Astrocyte of the spinal cord (primary cell): ENCODE results near the gene LRRC26.

ENCODE experiments used
- DNase-seq: peaks from one replicate; pipeline ENCODE4 v3.0.0; 2011; ENCODE audit warnings: low read depth, low spot score
- H3K4me3 ChIP-seq: 2 replicates; pipeline ENCODE4 v1.5.1; 2011; ENCODE audit warnings: low read depth, mild to moderate bottlenecking, low read length, moderate library complexity
- in situ Hi-C: cut with HindIII; loops from 2 replicates; pipeline ENCODE4 v1.10.0; 2017; ENCODE audit warnings: low sequenced_read_pairs
- TF ChIP-seq, protein P1 (sequence below): IDR thresholded peaks from 2 replicates; pipeline ENCODE4 v1.5.1; 2012; ENCODE audit warnings: low read depth, mild to moderate bottlenecking, low read length, inconsistent platforms

Gene LRRC26

DNA sequence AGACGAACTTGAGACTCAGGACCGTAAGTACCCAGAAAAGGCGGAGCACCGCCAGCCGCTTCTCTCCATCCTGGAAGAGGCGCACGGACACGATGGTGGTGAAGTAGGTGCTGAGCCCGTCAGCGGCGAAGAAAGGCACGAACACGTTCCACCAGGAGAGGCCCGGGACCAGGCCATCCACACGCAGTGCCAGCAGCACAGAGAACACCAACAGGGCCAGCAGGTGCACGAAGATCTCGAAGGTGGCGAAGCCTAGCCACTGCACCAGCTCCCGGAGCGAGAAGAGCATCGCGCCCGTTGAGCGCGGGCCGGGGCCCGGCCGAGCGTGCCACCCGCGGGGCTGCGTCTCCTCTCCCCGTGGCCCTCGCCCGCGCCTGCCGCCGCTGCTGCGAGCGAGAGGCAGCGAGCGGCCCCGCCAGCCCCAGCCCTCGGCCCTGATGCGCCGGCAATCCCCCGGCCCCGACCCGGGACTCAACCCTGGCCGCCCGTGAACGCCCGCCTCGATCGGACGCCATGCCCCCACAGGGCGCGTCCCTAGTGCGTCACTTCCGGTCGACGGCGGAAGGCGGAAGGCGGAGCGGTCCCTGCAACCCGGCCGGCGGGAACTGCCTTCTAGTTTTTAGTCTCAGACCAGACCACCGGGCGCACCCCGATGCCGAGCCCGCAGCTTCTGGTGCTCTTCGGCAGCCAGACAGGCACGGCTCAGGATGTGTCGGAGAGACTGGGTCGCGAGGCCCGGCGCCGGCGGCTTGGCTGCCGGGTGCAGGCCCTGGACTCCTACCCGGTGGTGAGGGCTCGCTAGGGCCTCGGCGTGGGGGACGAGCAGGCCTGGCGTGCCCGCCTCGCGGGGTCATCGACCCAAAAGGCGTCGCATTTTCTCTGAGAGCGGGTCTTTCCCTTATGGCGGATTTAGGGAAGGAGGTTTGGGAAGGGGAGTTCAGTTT, 35.5 kb upstream of the LRRC26 start, which contains the start of the genes NDOR1 and TMEM203:
Gene NDOR1 (plus strand): TSS at position 575 of the 944 bp plus-strand sequence. CDS start 78 bp downstream, at position 653.
Gene TMEM203 (minus strand): TSS at position 523 of the 944 bp plus-strand sequence. CDS start 234 bp downstream, at position 289.
- H3K4me3 ChIP-seq, result peak within 1 kb of the TSS; percentile 90
- in situ Hi-C loops, result no loop called here
- TF ChIP-seq, protein P1, sequence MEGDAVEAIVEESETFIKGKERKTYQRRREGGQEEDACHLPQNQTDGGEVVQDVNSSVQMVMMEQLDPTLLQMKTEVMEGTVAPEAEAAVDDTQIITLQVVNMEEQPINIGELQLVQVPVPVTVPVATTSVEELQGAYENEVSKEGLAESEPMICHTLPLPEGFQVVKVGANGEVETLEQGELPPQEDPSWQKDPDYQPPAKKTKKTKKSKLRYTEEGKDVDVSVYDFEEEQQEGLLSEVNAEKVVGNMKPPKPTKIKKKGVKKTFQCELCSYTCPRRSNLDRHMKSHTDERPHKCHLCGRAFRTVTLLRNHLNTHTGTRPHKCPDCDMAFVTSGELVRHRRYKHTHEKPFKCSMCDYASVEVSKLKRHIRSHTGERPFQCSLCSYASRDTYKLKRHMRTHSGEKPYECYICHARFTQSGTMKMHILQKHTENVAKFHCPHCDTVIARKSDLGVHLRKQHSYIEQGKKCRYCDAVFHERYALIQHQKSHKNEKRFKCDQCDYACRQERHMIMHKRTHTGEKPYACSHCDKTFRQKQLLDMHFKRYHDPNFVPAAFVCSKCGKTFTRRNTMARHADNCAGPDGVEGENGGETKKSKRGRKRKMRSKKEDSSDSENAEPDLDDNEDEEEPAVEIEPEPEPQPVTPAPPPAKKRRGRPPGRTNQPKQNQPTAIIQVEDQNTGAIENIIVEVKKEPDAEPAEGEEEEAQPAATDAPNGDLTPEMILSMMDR, result no peak
- peak; percentile 80 for DNase-seq

DNA sequence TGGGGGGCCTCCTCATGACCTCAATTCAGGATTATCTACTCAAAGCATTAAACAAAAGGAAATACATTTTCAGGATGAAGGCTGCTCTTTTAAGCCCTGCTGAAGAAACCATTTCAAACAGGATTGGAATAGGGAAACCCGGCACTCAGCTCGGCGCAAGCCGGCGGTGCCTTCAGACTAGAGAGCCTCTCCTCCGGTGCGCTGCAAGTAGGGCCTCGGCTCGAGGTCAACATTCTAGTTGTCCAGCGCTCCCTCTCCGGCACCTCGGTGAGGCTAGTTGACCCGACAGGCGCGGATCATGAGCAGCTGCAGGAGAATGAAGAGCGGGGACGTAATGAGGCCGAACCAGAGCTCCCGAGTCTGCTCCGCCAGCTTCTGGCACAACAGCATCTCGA, 34.9 kb upstream of the LRRC26 start:
- in situ Hi-C loops, result no loop called here
- no peak for DNase-seq
- TF ChIP-seq, protein P1, result no peak
- peak overlapping the region; percentile 90 for H3K4me3 ChIP-seq

- no peak overlapping the region for H3K4me3 ChIP-seq
- TF ChIP-seq, protein P1, result no peak
- in situ Hi-C loops, result no loop called here
- DNase-seq, result no peak
Observed at GRCh38 chr9:137202966-137203365, 33.1 kb upstream of the LRRC26 start.

DNA sequence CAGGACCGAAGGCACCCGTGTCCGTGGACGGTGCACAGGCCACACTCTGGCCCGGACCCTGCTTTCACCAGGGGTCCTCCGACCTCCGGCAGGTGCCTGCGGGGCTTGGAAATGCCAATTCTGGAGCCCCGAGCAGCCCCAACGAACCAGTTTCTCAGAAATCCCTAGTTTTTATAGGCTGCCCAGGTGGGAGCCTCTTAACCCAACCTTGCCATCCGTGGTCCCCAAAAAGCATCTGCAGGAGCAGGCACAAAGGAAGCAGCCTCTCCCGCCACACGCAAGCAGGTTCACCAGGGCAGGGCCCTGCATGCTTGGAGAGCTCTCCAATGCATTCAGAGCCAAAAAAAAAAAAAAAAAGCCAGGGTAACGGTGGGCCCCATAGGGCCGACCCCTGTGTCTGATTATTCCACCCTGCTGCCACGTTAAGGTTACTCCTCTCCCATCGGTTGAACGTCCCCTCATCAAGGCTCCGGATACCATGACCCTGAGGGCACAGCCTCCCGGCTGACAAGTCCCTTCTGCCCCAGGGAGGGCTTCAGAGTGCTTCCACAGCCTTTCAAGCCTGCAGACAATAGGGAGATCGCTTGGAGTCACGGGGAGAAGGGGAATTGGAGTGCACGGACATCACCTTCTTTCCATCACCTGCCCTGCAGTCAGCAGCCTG, 31.5 kb upstream of the LRRC26 start:
- H3K4me3 ChIP-seq, result peak overlapping the region; percentile 58
- TF ChIP-seq, protein P1, result no peak
- DNase-seq, result no peak
- in situ Hi-C loops, result no loop called here

DNA sequence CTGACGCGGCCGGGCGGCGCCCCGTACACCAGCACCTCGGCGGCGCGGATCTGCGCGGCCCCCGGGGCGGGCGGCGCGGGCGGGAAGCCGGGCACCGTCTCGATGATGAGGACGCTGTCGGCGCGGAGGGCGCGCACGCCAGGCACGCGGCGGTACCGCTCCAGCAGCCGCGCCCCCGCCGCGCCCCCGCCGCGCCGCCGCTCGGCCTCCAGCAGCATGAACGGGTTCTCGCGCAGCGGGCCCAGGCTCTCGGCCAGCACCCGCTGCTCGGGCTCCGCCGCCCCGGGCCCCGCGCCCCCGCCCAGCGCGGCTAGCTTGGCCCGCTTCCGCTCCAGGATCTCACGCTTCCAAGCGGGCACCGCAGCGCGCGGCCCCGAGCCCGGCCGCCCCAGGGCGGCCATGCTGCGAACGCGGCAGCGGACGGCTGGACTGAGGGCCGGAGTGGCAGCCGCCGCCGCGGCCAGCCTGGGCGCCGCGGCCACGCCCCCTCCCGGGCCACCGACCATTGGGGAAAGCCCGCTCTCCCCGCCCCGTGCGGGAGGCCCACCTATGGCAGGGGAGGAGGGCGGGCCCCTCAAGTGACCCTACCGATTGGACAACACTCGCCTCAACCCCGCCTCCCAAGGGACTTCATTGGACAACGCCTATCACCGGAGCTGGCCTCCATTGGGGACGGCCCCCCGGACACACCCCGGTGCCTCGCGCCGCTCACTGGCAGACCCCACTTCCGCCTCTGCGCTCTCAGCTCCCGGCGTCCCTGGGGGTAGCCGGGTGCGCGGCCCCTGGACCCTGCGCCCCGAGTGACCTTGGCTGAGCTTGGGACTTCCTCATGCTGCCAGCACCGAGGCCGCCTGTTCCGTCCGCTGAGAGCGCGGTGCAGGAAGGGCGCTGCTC, 30.7 kb upstream of the LRRC26 start, which contains the start of gene TPRN:
Gene TPRN (minus strand): TSS at position 431 of the 894 bp plus-strand sequence. CDS start 30 bp downstream, at position 401.
- TF ChIP-seq, protein P1, result no peak
- in situ Hi-C loops, result no loop called here
- peak within 1 kb of the TSS; percentile 58 for H3K4me3 ChIP-seq
- peak; percentile 99 for DNase-seq
